Activated CD4-positive, CD25-positive, alpha-beta regulatory T cell treated with anti-CD3 and anti-CD28 coated beads, Interleukin-2, amount 50 U/mL, for 16 hours (primary cell): Measurements from ENCODE around the gene PCNX3.
A peak's percentile ranks its signal among the peaks of the same experiment; 100 is the strongest.
"Not testable (repeated sequence)": the region's sequence is repeated elsewhere in the genome, so short reads cannot be mapped to it uniquely, and the experiment has no call there.

Experiments
- DNase-seq: peaks from one replicate; pipeline ENCODE4 v3.0.0-alpha.2; 2020; ENCODE audit warnings: low read depth, low spot score

Gene PCNX3

DNA sequence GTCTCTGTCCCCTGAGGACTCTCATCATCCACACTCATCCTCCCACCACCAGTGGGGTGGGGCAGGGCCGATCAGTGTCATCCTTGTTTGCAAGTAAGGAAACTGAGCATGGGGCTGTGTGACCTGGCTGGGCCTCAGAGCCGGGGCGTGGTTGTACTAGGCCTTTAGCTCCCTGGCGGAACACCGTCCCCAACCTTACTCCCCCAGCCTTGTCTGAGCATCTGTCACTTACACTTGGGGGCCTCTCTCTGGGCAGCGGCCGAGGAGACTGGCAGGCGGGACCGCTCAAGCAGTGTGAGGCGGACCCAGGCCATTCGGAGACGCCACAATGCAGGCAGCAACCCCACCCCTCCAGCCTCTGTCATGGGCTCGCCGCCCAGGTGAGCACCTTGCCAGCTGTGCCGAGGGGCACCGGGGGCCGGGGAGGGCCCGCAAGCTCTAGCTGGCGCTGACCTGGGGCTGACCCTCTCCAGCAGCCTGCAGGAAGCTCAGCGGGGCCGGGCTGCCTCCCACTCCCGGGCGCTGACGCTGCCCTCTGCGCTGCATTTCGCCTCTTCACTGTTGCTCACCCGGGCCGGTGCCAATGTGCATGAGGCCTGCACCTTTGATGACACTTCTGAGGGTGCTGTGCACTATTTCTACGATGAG is 3.8 kb downstream of the PCNX3 start:
- DNase-seq, result no peak

DNA sequence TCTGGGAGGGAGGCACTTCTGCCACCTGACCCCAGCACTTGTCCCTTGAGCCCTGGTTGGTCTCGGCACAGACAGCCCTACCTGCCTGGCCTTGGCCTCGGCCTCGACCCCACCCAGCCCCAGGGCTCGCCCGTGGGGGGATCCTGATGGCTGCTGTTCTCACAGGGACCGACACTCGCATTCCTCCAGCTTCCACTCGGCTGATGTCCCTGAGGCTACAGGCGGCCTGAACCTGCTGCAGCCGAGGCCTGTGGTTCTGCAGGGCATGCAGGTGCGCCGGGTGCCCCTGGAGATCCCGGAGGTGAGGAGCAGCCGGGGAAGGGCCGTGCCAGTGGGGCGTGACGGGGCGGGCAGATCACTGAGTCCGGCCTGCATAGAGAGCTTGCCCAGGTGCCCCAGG is 5.1 kb downstream of the PCNX3 start:
- DNase-seq, result no peak

DNA sequence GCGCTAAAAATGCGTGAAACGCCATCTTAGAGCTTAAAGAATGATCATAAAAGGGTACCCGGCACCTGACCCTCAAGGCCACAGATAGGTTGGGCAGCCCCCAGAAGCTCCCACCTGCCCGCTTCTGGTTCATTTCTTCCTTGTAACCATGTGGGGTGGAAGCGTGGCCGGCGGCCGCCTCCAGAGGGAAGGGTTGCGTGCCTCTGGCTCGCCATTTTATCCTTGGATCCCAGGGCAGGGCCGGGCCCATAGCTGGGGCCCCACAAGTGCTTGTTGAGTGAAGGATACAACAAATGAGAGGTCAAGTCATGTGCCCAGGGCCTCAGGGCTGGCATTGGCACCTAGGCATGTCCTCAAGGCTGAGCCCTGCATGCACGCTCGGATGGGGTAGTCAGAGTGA is 5.9 kb downstream of the PCNX3 start:
- no peak for DNase-seq

DNA sequence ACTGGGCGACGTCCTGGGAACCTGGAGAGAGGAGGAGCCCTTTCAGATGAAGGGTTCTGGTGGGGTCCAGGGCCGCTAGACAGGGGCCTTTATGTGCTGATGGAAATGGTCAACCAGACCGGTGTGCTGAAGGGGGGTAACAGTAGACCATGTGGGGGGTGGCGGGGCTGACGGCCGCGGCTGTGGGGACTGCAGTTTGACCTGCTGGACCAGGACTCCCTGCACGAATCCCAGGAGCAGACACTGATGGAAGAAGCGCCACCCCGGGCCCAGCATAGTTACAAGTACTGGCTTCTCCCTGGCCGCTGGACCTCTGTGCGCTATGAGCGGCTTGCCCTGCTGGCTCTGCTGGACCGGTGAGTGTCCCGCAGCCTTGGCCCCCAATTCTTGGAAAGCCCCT is 6.4 kb downstream of the PCNX3 start:
- no peak for DNase-seq

DNA sequence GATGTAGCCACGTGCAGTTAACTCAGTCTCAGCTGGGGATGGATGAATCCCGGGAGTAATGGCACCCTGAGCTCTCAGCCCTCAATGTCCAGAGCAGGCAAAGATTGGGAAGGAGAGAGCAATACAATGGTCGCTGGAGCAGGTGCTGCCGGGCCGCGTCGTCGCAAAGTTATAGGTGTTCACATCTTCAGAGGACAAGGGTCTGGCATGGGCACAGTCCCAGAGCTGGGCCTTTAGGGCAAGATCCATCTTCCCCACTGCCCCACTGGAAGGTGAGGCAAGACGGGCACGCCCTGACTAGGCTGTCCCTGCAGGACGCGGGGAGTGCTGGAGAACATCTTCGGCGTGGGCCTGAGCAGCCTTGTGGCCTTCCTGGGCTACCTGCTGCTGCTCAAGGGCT is 7.6 kb downstream of the PCNX3 start:
- DNase-seq, result no peak

DNA sequence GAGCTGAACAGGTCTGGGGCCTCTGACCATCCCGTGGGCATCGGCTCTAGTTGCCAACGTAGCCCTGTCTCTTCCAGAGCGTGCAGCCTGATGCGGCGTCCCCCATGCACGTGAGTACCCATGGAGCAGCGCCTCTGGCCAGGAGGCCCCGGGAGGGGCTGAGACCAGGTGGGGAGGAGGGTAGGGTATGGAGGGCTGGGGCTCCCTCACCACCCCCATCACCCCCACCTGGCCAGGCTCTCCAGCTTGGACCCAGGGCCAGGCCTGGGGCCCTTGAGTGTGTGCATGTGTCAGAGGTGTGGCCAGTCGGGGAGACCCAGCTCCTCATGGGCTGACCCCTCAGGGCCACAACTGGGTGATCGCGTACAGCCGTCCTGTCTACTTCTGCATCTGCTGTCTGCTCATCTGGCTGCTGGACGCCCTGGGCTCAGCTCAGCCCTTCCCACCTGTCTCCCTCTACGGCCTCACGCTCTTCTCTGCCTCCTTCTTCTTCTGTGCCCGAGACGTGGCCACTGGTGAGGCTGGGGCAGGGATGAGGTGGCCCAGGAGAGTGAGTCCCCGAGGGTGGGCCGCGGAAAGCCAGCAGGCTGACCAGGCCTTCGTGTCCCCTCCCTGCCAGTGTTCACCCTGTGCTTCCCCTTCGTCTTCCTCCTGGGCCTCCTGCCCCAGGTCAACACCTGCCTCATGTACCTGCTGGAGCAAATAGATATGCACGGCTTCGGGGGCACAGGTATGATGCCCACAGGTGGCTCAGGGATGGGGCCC is 8.5 kb downstream of the PCNX3 start:
- no peak for DNase-seq

DNA sequence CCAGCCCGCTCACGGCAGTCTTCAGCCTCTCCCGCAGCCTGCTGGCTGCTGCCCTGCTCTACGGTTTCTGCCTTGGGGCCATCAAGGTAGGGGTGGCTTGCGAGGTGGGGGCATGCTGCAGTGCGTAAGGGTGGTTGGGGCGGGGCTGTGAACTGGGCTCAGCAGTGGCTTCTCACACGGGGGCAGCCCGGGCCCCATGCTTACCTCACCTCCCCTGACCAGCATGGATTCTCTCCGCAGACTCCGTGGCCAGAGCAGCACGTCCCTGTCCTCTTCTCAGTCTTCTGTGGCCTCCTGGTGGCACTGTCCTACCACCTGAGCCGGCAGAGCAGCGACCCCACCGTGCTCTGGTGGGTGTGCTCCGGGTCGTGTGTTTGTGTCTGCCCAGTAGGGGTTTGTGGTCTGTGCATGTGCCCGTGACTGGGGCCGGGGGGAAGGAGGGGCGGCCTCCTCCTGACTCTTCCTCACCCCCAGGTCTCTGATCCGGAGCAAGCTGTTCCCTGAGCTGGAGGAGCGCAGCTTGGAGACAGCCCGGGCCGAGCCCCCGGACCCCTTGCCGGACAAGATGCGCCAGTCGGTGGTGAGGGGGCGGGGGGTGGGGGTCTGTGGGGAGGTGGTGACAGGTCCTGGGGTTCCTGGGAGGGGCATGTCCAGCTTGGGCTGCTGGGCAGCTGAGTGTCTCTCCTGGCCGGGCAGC is 9.5 kb downstream of the PCNX3 start:
- DNase-seq, result no peak

DNA sequence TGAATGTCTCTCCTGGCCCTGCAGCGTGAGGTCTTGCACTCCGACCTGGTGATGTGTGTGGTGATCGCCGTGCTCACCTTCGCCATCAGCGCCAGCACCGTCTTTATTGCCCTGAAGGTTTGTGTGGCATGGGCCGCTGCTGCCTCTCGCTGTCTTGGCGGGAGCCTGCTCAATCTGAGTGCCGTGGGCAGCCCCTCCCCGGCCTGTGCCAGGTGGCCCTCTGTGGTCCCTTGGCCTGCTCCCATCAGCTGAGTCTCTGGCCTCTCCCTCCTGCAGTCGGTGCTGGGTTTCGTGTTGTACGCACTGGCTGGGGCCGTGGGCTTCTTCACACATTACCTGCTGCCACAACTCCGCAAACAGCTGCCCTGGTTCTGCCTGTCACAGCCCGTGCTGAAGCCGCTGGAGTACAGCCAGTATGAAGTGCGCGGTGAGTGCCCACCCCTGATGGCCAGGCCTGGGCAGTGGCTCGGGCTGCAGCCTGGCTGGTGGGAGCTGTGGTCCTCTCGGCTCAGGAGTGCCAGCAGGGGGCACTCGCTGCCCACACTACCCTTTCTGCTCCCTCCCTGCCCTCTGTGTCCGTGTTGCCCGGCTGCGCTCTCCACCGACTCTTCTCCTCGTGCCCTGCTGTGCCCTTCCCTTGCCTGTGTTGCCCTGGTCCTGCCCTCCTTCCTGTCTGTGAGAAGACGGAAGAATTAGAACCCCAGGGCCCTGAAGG is 10.2 kb downstream of the PCNX3 start:
- no peak for DNase-seq

DNA sequence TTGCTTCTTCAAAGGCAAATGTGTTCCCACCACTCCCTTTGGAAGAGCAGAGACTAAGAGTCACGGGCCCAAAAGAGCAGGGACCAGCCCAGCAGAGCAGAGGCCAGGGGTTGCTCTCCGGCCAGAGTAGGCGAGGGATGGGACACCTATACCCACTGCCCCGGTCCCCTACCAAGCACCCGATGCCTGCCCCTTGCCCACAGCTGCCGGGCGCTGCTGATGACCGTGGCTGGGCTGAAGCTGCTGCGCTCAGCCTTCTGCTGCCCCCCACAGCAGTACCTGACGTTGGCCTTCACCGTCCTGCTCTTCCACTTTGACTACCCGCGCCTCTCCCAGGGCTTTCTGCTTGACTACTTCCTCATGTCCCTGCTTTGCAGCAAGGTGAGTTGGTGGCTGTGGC is 11.6 kb downstream of the PCNX3 start:
- DNase-seq, result no peak

DNA sequence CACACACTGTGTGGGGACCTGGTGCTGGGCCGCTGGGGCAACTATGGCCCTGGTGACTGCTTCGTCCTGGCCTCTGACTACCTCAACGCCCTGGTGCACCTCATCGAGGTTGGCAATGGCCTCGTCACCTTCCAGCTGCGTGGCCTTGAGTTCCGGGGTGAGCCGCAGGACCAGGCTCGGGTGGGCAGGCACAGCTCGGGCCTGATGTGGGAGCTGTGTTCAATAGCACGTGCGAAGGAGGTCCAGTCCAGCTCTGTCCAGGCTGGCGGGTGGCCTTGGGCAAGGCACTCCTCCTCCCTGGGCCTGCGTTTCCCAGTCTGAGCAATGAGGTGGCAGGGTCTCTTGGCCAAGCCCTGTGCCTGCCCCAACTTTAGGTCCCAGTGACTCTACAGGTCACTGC is 14.0 kb downstream of the PCNX3 start:
- no peak for DNase-seq

DNA sequence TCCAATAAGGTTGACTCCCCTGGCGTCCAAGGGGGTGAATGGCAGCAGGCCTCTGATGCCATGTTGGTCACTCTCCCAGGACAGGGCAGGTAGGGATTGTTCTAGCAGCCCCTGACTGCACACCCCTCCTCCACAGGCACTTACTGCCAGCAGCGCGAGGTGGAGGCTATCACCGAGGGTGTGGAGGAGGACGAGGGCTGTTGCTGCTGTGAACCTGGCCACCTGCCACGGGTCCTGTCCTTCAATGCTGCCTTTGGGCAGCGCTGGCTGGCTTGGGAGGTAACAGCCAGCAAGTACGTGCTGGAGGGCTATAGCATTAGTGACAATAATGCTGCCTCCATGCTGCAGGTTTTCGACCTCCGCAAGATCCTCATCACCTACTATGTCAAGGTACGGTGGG is 14.6 kb downstream of the PCNX3 start:
- no peak for DNase-seq

DNA sequence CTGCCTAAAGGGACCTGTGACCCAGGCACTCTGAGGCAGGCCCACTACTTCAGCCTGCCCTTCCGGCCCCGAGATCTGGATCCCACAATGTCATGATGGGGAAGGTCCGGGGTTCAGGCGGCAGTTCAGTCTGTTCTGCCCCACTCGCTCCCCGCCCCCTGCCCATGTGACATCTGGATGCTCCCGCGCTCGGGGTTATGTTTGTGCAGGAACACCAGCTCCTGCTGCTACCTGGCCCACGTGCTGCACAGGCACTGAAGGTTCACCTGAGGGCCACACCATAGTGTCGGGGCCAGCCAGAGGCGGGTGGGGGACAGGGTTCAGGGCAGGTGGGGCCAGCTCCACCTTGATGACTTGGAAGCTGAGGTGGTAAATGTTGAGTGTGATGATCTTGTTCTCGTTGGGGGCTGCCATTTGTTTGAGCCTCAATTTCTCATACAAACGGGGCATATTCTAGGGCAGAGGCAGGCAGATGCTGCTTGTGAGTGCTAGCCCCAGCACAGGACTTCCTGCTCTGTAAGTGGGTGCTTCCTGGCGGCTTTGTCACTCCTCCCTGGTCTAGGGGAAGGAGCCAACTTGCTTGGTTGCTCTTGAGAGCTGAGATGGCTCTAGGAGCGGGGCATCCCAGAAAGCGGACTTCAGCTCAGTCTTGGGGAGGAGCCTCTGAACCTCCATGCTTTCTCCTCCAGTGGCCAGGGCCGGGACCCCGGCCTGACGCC is 18.0 kb downstream of the PCNX3 start:
- DNase-seq, result no peak

DNA sequence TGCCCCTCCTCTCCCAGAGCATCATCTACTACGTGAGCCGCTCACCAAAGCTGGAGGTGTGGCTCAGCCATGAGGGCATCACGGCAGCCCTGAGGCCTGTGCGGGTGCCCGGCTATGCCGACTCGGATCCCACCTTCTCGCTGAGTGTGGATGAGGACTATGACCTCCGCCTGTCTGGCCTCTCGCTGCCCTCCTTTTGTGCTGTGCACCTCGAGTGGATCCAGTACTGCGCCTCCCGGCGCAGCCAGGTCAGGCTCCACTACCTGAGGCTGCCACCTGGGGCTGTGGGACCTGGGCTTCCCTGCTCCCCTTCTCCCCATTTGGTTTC is 18.5 kb downstream of the PCNX3 start:
- DNase-seq, result no peak

DNA sequence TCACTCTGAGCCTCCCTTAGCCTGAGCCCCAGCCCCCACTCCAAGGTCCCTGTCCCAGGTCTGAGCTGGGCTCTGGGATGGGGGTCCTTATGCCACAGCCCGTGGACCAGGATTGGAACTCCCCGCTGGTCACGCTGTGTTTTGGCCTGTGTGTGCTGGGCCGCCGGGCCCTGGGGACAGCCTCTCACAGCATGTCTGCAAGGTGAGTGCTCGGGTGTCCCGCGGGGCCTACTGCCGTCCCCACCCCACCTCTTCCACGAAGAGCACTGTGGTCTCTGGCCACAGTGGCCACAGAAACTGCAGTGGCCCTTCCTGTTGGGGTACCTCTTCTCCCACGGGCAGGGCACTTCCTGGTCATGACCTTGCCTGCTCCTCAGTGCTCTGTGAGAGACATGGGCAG is 18.9 kb downstream of the PCNX3 start:
- no peak for DNase-seq

DNA sequence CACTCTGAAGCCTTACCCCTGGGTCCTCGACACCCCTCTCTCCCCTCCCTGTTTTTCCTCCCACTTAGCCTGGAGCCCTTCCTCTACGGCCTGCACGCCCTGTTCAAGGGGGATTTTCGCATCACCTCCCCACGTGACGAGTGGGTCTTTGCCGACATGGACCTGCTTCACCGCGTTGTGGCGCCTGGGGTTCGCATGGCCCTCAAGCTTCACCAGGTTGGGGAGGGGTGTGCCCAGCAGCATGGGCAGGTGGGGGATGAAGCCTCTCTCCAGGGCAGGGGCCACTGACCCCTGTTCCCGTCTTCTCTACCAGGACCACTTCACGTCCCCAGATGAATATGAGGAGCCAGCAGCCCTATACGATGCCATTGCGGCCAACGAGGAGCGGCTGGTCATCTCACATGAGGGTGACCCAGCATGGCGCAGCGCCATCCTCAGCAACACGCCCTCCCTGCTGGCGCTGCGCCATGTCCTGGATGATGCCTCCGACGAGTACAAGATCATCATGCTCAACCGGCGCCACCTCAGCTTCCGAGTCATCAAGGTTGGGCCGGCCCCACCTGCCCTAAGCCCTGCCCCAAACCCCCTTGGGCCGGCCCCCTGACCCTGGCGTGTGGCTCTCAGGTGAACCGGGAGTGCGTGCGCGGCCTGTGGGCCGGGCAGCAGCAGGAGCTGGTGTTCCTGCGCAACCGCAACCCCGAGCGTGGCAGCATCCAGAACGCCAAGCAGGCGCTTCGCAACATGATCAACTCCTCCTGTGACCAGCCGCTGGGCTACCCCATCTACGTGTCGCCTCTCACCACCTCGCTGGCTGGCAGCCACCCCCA is 19.5 kb downstream of the PCNX3 start:
- no peak for DNase-seq

DNA sequence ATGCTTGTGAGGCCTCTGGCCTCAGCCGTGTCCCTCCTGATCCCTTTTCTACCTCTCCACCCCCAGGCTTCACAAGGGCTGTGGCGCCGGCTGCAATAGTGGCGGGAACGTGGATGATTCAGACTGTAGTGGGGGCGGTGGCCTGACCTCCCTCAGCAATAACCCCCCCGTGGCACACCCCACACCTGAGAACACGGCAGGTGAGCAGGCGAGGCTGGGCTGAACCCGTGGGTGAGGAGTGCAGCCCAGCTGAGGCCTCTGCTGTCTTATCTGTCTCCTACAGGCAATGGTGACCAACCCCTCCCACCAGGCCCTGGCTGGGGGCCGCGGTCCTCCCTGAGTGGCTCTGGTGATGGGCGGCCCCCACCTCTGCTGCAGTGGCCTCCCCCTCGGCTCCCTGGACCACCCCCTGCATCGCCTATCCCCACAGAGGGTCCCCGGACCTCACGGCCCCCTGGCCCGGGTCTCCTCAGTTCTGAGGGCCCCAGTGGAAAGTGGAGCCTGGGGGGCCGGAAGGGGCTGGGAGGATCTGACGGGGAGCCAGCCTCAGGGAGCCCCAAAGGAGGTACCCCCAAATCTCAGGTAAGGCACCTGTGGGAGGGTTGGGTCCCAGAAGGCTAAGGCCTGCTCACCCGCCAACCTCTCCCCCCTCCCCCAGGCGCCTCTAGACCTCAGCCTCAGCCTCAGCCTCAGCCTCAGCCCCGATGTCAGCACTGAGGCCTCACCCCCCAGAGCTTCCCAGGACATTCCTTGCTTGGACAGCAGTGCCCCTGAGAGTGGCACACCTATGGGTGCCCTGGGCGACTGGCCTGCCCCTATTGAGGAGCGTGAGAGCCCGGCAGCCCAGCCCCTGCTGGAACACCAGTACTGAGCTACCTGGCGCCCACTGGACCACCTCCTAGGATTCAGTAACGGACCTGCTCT is 20.8 kb downstream of the PCNX3 start:
- DNase-seq, result no peak

DNA sequence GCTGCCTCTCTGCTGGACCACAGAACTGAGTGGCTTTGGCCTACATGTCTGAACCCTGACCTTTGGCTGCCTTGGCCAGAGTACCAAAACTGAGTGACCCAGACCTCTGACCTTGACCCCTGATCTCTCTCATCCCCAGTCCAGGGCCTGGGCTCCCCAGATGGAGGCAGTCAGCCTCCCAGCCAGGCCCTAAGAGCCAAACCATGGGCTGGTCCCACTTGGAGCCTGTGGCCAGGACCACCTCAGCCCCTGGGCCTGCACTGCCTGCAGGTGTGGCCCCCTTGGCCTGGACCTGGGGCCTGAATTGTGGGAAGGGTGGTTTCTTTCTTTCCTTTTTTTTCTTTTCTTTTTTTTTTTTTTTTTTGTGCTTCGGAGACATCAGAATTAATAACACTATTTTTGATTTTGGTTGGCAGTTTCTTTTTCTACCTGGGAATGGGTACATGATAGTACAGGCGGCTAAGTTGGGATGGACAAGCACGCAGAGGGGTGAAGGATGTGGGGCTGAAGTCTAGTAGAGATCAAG is 21.5 kb downstream of the PCNX3 start:
- no peak for DNase-seq

DNA sequence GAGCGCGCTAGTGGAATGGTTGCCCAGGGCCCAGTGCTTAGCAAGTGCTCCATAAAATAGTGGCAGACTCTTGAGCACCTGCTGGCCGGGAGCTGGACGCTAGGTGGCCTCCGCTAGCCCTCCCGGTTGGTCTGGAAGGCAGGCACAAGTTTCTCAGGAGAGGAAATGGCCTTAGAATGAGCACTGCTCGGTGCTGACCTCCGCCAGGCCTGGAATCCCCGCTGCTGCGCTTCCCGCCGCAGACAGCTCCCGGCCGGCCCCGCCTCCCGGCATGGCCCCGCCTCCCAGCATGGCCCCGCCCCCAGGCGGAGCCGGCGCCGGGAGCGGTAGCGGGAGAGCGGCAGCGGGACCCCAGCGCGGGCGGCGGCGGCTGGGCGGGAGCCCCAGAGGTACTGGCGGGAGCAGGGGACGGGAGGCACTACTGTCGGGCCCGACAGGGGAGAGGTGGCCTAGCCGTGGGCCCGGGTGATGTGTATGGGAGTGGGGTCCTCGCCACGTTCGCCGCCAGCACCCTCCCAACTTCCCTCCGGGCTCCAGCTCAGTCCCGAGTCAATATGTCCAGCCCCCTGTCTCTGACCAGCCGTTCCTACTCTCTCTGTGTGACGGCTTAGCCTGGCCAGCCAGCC is 22.3 kb downstream of the PCNX3 start, which contains the start of gene SIPA1:
Gene SIPA1, plus strand, starts transcription at position 308 of the 626 bp plus-strand sequence. CDS start 2,821 bp downstream, outside the sequence.
- peak; percentile 34 for DNase-seq

DNA sequence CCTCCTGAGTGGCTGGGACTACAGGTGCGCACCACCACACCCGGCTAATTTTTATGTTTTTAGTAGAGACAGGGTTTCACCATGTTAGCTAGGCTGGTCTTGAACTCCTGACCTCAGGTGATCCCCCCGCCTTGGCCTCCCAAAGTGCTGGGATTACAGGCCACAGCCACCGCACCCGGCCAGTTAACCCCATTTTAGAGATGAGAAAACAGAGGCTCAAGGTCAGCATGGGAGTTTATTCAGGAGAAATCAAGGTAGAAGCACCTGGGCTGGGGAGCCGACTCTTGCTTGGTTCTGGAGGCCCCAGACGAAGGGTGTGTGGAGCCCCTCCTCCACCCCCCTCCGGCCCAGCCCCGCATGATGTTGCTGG is 23.6 kb downstream of the PCNX3 start:
- not testable (repeated sequence) for DNase-seq
